ENCODE results near the gene NRXN3. TPM values are rescaled to one million over a fixed set of nuclear protein-coding genes. Genes with fewer than 3 reads are reported as not detected.

Gene NRXN3
- total RNA-seq, 1 donor from 2014 or later: 11.4 TPM

- peaks cover 18% of the 10 kb centered on the region for H3K27me3 Mint-ChIP-seq (ENCODE audit: low read depth)
Measured at GRCh38 chr14:79915406-79915805, 1745.2 kb downstream of the NRXN3 start.

GRCh38 chr14:79916281-79916680 is 1746.1 kb downstream of the NRXN3 start:
- Mint-ChIP-seq H3K36me3 (peaks cover 3% of the 10 kb centered on the region), H3K9me3 (peaks cover 21% of the 10 kb centered on the region), H3K27ac (no peak overlapping the region), H3K4me3 (no peak overlapping the region), H3K4me1 (peaks cover 7% of the 10 kb centered on the region), H3K27me3 (ENCODE audit: low read depth) (peaks cover 24% of the 10 kb centered on the region)
- no peak for DNase-seq (ENCODE audit: low spot score in 2 of 2, unreplicated experiment in 2 of 2)
- TF ChIP-seq CTCF (IDR thresholded peaks at IDR 0.05; ENCODE audit: unreplicated experiment): no peak

More at GRCh38 chr14:79915406-79915805, 1745.2 kb downstream of the NRXN3 start:
- no peak for TF ChIP-seq CTCF (IDR thresholded peaks at IDR 0.05; ENCODE audit: unreplicated experiment)
- H3K9me3 Mint-ChIP-seq: peaks cover 16% of the 10 kb centered on the region
- no peak for DNase-seq (ENCODE audit: low spot score in 2 of 2, unreplicated experiment in 2 of 2)
- no peak overlapping the region for H3K27ac Mint-ChIP-seq
- H3K4me1 Mint-ChIP-seq: peaks cover 7% of the 10 kb centered on the region
- H3K36me3 Mint-ChIP-seq: peaks cover 3% of the 10 kb centered on the region
- H3K4me3 Mint-ChIP-seq: no peak overlapping the region

GRCh38 chr14:79916892-79917291 is 1746.7 kb downstream of the NRXN3 start:
- Mint-ChIP-seq H3K27ac (no peak overlapping the region), H3K27me3 (ENCODE audit: low read depth) (peaks cover 26% of the 10 kb centered on the region), H3K4me1 (peaks cover 3% of the 10 kb centered on the region), H3K36me3 (peaks cover 3% of the 10 kb centered on the region), H3K4me3 (no peak overlapping the region), H3K9me3 (peaks cover 24% of the 10 kb centered on the region)
- no peak for TF ChIP-seq CTCF (IDR thresholded peaks at IDR 0.05; ENCODE audit: unreplicated experiment)
- no peak for DNase-seq (ENCODE audit: low spot score in 2 of 2, unreplicated experiment in 2 of 2)

Measured in mesothelial cell of epicardium (in vitro differentiated cells).